Measurements from ENCODE around the gene BAIAP2L1.

GRCh38 chr7:98354052-98354451 lies 46.8 kb downstream of the BAIAP2L1 start:
- TF ChIP-seq EP300 (IDR thresholded peaks at IDR 0.05; ENCODE audit: low read depth): no peak
- TF ChIP-seq POLR2A (IDR thresholded peaks at IDR 0.05): no peak
- no peak for TF ChIP-seq CTCF (IDR thresholded peaks at IDR 0.05)
- no peak for TF ChIP-seq POLR2AphosphoS5 (IDR thresholded peaks at IDR 0.05)

All from transverse colon (tissue), 4 donors.